Measurements from ENCODE around the gene PPT1.

DNA sequence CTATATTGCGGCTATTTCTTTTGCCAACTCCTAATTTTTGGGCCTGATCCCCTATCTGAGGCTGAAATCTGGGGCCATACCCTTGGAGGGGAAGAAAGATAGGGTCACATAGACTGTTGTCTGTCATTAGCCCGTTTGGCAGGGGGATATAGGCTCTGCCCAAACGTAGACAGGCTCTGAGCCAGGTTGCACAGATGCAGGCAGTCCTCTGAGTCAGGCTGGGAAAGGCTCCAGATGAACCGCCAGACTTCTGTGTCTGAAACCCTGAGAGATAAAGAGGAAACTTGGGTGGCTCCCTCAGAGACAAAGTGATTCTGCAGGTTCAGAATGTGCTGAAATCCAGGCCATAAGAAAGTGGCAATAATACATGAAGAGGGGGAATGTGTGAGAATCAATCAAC lies 60.5 kb downstream of the PPT1 start:
- TF ChIP-seq, protein P1, sequence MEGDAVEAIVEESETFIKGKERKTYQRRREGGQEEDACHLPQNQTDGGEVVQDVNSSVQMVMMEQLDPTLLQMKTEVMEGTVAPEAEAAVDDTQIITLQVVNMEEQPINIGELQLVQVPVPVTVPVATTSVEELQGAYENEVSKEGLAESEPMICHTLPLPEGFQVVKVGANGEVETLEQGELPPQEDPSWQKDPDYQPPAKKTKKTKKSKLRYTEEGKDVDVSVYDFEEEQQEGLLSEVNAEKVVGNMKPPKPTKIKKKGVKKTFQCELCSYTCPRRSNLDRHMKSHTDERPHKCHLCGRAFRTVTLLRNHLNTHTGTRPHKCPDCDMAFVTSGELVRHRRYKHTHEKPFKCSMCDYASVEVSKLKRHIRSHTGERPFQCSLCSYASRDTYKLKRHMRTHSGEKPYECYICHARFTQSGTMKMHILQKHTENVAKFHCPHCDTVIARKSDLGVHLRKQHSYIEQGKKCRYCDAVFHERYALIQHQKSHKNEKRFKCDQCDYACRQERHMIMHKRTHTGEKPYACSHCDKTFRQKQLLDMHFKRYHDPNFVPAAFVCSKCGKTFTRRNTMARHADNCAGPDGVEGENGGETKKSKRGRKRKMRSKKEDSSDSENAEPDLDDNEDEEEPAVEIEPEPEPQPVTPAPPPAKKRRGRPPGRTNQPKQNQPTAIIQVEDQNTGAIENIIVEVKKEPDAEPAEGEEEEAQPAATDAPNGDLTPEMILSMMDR (IDR thresholded peaks at IDR 0.05; ENCODE audit: low read length), result no peak
- TF ChIP-seq EZH2 (optimal IDR thresholded peaks at IDR 0.05; ENCODE audit: low read depth, low read length) (no peak), EZH2phosphoT487 (IDR thresholded peaks at IDR 0.05; ENCODE audit: low read length) (no peak)
